ENCODE data around the gene DLG1. TPM values are rescaled to one million over a fixed set of nuclear protein-coding genes. Genes with fewer than 3 reads are reported as not detected.

The DLG1 gene
- total RNA-seq, 1 experiment from 2014 or later = 127 TPM

DNA sequence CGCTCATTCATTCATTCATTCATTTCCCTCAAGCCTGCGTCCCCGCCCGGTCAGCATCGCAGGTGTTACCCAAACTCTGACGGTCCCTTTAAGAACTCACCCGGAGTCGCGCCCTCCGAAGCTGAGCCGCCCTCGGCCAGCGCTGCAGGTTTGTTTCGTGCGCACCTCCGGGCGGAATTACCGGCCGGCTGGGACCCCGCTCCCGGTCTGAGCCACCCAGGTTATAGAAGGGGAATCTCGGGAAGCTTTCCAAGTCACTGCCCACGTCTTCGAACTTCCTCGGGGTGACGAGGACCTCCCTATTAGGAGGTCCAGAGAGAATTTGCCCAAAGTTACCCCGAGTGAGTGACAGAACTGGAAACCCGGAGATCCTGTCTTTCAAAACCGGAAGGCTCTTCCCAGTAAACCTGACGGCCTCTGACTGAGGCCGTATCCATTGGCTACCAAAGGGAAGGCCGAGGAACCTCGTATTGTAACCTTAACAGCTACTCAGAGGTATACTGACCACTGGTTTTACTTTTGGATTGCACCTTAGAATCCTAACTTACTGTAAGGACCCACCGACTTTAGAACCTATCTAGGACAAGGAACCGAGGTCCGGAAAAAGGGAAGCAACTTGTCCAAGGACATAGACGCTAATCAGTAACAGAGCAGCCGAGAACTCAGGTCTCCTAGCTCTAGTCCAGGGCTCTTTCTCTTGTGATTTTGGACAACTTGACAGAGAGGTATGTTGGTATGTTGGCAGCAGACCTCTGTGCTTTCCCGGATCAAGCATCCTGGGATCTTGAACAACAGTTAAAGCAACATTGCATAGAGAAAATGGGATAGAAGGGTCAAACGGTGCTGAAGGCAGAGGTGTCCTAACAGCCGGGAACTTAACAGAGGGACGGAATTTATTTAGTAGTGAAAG lies 788 bp upstream of the DLG1 start:
- Mint-ChIP-seq H3K27ac (ENCODE audit: unreplicated experiment) (peak overlapping the region; percentile 91), H3K9me3 (ENCODE audit: low read depth, unreplicated experiment) (no peaks in the 10 kb centered on the region), H3K4me1 (ENCODE audit: low read depth, unreplicated experiment) (peaks cover 29% of the 10 kb centered on the region), H3K4me3 (ENCODE audit: low read depth, unreplicated experiment) (peak overlapping the region; percentile 96), H3K27me3 (ENCODE audit: unreplicated experiment) (no peaks in the 10 kb centered on the region), H3K36me3 (ENCODE audit: insufficient read depth, unreplicated experiment) (peaks cover 45% of the 10 kb centered on the region)
- TSS peak; percentile 94 for BruUV-seq (replicated peaks)
- TF ChIP-seq, protein P1, sequence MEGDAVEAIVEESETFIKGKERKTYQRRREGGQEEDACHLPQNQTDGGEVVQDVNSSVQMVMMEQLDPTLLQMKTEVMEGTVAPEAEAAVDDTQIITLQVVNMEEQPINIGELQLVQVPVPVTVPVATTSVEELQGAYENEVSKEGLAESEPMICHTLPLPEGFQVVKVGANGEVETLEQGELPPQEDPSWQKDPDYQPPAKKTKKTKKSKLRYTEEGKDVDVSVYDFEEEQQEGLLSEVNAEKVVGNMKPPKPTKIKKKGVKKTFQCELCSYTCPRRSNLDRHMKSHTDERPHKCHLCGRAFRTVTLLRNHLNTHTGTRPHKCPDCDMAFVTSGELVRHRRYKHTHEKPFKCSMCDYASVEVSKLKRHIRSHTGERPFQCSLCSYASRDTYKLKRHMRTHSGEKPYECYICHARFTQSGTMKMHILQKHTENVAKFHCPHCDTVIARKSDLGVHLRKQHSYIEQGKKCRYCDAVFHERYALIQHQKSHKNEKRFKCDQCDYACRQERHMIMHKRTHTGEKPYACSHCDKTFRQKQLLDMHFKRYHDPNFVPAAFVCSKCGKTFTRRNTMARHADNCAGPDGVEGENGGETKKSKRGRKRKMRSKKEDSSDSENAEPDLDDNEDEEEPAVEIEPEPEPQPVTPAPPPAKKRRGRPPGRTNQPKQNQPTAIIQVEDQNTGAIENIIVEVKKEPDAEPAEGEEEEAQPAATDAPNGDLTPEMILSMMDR (IDR thresholded peaks at IDR 0.05; ENCODE audit: unreplicated experiment) = no peak
- CTCF ChIA-PET = interaction anchor here (0.5 to 0.7 kb wide), 2 partner anchors 16 to 605 kb away, joined by 3 read pairs; no protein-coding TSS in a partner anchor
- DNase-seq = peak; percentile 75
- intact Hi-C loops (cut with micrococcal nuclease; ENCODE audit: unreplicated experiment) = loop anchor here (5.0 kb wide), 2 partner anchors 42 to 203 kb away; no protein-coding TSS in a partner anchor

DNA sequence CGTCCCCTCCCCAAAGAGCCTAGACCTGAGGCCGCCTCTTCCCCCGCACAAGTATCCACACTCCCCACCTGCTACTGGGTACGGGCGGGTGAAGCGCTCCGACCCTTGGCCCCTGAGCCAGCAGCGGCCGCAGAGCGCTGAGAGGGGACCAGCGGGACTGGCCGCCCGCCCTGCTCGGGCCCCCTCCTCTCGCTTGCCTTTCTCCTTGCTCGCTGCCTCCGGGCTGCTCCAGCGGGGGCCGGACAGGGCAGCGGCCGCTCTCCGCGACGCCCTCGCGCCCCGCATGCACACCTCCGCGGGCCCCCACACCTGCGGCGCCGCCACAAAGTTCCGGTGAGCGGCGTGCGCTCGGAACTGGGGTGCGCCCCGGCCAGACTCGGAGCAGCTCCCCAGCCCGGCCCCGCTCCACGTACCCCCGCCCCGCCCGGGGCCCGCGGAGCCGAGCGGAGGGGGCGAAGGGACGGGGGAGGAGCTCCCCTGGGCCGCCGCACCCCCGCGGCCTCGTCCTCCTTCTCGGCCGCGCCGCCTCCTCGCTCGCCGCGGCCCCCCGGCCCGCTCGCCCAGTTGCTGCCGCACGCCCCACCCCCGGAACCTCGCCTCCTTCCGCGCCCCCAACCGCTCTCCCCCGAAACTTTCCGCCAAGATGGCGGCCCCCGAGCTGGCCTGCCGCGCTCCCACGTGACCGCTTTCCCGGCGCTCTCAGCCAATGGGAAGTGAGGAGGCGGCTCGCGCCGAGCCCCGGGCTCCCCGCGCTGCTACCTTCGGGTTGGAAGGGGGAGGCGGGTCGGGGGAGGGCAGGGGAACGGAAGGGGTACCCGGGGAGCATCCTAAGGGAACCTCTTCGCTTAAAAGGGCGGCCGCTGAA lies 704 bp downstream of the DLG1 start:
- no peaks in the 10 kb centered on the region for H3K27me3 Mint-ChIP-seq (ENCODE audit: unreplicated experiment)
- no TSS peak for BruUV-seq (replicated peaks)
- TF ChIP-seq, protein P1 (IDR thresholded peaks at IDR 0.05; ENCODE audit: unreplicated experiment) = no peak
- H3K36me3 Mint-ChIP-seq (ENCODE audit: insufficient read depth, unreplicated experiment) = peaks cover 45% of the 10 kb centered on the region
- peaks cover 23% of the 10 kb centered on the region for H3K4me1 Mint-ChIP-seq (ENCODE audit: low read depth, unreplicated experiment)
- H3K27ac Mint-ChIP-seq (ENCODE audit: unreplicated experiment) = peak overlapping the region; percentile 91
- DNase-seq = peak; percentile 89
- intact Hi-C loops (cut with micrococcal nuclease; ENCODE audit: unreplicated experiment) = loop anchor here (5.0 kb wide), 2 partner anchors 40 to 205 kb away; no protein-coding TSS in a partner anchor
- CTCF ChIA-PET = interaction anchor here (0.5 to 1.0 kb wide), 4 partner anchors 12 to 253 kb away, joined by 3 to 5 read pairs (median 4); no protein-coding TSS in a partner anchor
- peak overlapping the region; percentile 96 for H3K4me3 Mint-ChIP-seq (ENCODE audit: low read depth, unreplicated experiment)
- no peaks in the 10 kb centered on the region for H3K9me3 Mint-ChIP-seq (ENCODE audit: low read depth, unreplicated experiment)

DNA sequence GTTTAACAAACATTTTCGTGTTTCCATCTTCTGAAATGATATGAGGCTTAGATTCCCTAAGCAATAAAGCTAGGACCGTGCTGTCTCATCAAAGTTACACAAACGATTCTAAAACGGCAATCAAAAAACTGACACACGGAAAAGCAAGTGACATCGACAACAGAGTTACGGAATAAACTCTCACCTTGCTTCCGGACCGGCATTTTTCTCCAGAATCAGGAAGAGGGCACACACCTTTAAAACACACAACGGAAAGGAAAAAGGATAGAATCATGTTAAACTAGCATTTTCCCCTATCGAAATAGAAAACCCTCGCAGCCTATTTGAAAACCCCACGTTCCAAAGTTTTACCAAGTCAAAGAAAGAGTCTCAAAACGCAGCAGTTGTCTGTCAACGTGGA lies 1.4 kb downstream of the DLG1 start:
- Mint-ChIP-seq H3K27me3 (ENCODE audit: unreplicated experiment) (no peaks in the 10 kb centered on the region), H3K4me1 (ENCODE audit: low read depth, unreplicated experiment) (peaks cover 24% of the 10 kb centered on the region), H3K4me3 (ENCODE audit: low read depth, unreplicated experiment) (peak overlapping the region; percentile 96), H3K36me3 (ENCODE audit: insufficient read depth, unreplicated experiment) (peaks cover 49% of the 10 kb centered on the region), H3K9me3 (ENCODE audit: low read depth, unreplicated experiment) (no peaks in the 10 kb centered on the region), H3K27ac (ENCODE audit: unreplicated experiment) (peak overlapping the region; percentile 91)
- no TSS peak for BruUV-seq (replicated peaks)
- TF ChIP-seq, protein P1 (IDR thresholded peaks at IDR 0.05; ENCODE audit: unreplicated experiment) = no peak
- CTCF ChIA-PET = no interaction called here
- intact Hi-C loops (cut with micrococcal nuclease; ENCODE audit: unreplicated experiment) = loop anchor here (5.0 kb wide), 2 partner anchors 40 to 205 kb away; no protein-coding TSS in a partner anchor
- no peak for DNase-seq

DNA sequence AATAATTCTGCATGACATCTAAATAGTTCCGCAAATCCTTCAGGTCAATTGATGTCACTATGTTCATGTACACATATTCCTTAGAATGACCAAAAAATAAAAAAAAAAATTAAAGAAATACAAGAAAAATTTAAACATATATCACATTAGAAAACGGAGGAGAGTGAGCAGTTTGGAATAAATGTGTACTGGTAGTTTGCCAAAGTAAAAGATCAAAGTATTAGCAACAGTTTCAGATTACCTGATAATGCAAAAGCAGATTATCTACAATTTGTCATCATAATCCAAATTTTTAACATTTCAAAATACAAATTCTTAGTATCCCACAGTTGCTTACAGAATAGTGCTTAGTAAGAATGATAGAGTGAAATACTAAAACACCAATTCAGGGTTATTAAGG lies 1.9 kb downstream of the DLG1 start:
- CTCF ChIA-PET = no interaction called here
- TF ChIP-seq, protein P1 (IDR thresholded peaks at IDR 0.05; ENCODE audit: unreplicated experiment) = no peak
- Mint-ChIP-seq H3K9me3 (ENCODE audit: low read depth, unreplicated experiment) (no peaks in the 10 kb centered on the region), H3K27me3 (ENCODE audit: unreplicated experiment) (no peaks in the 10 kb centered on the region), H3K27ac (ENCODE audit: unreplicated experiment) (peak overlapping the region; percentile 91), H3K4me3 (ENCODE audit: low read depth, unreplicated experiment) (peak overlapping the region; percentile 96), H3K36me3 (ENCODE audit: insufficient read depth, unreplicated experiment) (peaks cover 53% of the 10 kb centered on the region), H3K4me1 (ENCODE audit: low read depth, unreplicated experiment) (peaks cover 28% of the 10 kb centered on the region)
- intact Hi-C loops (cut with micrococcal nuclease; ENCODE audit: unreplicated experiment) = loop anchor here (5.0 kb wide), 2 partner anchors 39 to 206 kb away; no protein-coding TSS in a partner anchor
- no peak for DNase-seq
- BruUV-seq (replicated peaks) = TSS peak; percentile 24

All from Calu3 (cell line).